ENCODE measurements around the gene GRK3.
"Not testable (repeated sequence)": the region's sequence is repeated elsewhere in the genome, so short reads cannot be mapped to it uniquely, and the experiment has no call there.

The GRK3 gene

GRCh38 chr22:25573841-25574240 is 9.4 kb downstream of the GRK3 start:
- no peak for DNase-seq

- DNase-seq = no peak
These were observed 10.3 kb downstream of the GRK3 start for GRCh38 chr22:25574736-25575135.

- DNase-seq = not testable (repeated sequence)
These were observed 11.4 kb downstream of the GRK3 start for GRCh38 chr22:25575674-25576392.

- not testable (repeated sequence) for DNase-seq
These were observed 17.0 kb downstream of the GRK3 start for GRCh38 chr22:25581452-25581851.

- DNase-seq = no peak
These were observed 18.5 kb downstream of the GRK3 start for GRCh38 chr22:25582946-25583345.

- not testable (repeated sequence) for DNase-seq
These were observed 20.5 kb downstream of the GRK3 start for GRCh38 chr22:25584993-25585392.

- DNase-seq = not testable (repeated sequence)
These were observed 25.2 kb downstream of the GRK3 start for GRCh38 chr22:25589664-25590063.

- DNase-seq = not testable (repeated sequence)
These were observed 28.8 kb downstream of the GRK3 start for GRCh38 chr22:25593323-25593722.

- DNase-seq = no peak
These were observed 34.1 kb downstream of the GRK3 start for GRCh38 chr22:25598609-25599008.

- DNase-seq = no peak
These were observed 38.0 kb downstream of the GRK3 start for GRCh38 chr22:25602445-25602844.

GRCh38 chr22:25602916-25603315 is 38.4 kb downstream of the GRK3 start:
- DNase-seq = no peak

- DNase-seq = not testable (repeated sequence)
These were observed 40.7 kb downstream of the GRK3 start for GRCh38 chr22:25605146-25605545.

GRCh38 chr22:25605565-25605964 is 41.1 kb downstream of the GRK3 start:
- DNase-seq = not testable (repeated sequence)

- not testable (repeated sequence) for DNase-seq
These were observed 46.8 kb downstream of the GRK3 start for GRCh38 chr22:25611284-25611683.

- DNase-seq = not testable (repeated sequence)
These were observed 48.7 kb downstream of the GRK3 start for GRCh38 chr22:25613131-25613530.

- DNase-seq = not testable (repeated sequence)
These were observed 49.1 kb downstream of the GRK3 start for GRCh38 chr22:25613558-25613957.

GRCh38 chr22:25614791-25615190 is 50.3 kb downstream of the GRK3 start:
- DNase-seq = not testable (repeated sequence)

- DNase-seq = no peak
These were observed 57.5 kb downstream of the GRK3 start for GRCh38 chr22:25621986-25622385.

GRCh38 chr22:25623310-25623734 is 58.8 kb downstream of the GRK3 start:
- no peak for DNase-seq

GRCh38 chr22:25623851-25624250 is 59.4 kb downstream of the GRK3 start:
- DNase-seq = no peak

- DNase-seq = no peak
These were observed 60.0 kb downstream of the GRK3 start for GRCh38 chr22:25624476-25624875.

- DNase-seq = not testable (repeated sequence)
These were observed 61.5 kb downstream of the GRK3 start for GRCh38 chr22:25625747-25626623.

GRCh38 chr22:25626624-25626990 is 62.1 kb downstream of the GRK3 start:
- no peak for DNase-seq

- no peak for DNase-seq
These were observed 62.9 kb downstream of the GRK3 start for GRCh38 chr22:25627271-25627852.

All from activated CD4-positive, CD25-positive, alpha-beta regulatory T cell (primary cell).